Posterior vena cava (tissue), 2 donors: ENCODE data around the gene ARMC6. TPM values are rescaled to one million over a fixed set of nuclear protein-coding genes. Genes with fewer than 3 reads are reported as not detected.
"Not testable (repeated sequence)": the region's sequence is repeated elsewhere in the genome, so short reads cannot be mapped to it uniquely, and the experiment has no call there.

Experiments used
- DNase-seq: peaks from one replicate; pipeline ENCODE4 v3.0.0-alpha.2; 2020; ENCODE audit warnings: low spot score
- intact Hi-C, 2 donors: fragments of 100-400 bp; cut with DNase I; formaldehyde crosslinking; loops; one replicate each; pipeline versions ENCODE4 v1.14.1 to v1.14.2; 2022 to 2023
- total RNA-seq, 2 donors: library from RNA; stranded (reverse); fragmentation: NEBNext Ultra II Directional; extraction: Animal tissue kit (Norgen Biotek cat#: 25700); gene quantifications; one replicate each; pipeline ENCODE4 v1.2.1, GENCODE V29; 2021
- donor health status: DM: yes; HTN: yes; CAD: no.
- donor health status: DM: yes; HTN: yes; CAD: no.

Gene ARMC6
- total RNA-seq, 2 donors from 2014 or later, result 12.6 to 19.3 TPM

DNA sequence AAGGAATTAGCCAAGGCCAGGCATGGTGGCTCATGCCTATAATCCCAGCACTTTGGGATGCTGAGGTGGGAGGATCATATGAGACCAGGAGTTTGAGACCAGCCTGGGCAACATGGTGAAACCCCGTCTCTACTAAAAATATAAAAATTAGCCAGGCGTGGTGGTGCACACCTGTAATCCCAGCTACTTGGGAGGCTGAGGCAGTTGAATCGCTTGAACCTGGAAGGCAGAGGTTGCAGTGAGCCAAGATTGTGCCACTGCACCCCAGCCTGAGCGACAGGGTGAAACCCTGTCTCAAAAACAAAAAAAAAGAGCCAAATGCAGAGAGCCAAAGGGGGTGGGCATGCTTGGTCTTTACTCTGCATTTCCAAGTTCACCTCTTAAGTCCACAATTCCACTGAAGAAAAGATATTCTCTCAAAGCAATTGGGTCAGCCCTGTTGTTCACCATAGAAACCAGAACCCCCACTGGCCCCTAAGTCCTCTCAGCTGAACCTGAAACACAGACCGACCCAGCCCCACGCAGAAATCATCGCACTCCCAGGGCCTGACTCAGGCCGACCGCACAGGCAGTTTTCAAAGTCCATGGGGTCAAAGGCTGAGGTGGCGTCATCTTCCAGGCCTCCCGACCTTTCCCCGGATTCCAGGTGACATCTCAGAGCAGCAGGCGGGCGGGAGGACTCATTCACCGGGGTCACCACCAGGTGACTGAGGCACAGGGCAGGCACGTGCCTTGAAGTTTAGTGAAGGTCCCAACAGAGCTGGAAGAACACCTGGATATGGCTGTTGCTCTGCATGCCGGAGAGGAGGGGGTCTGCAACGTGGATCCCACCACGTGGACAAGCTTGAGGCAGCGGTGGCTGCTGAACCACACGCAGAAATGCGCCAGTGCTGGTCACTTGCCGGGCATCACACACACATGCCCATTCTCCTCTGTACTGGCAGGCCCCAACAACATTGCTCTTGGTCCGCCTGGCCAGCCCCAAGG, 63.5 kb downstream of the ARMC6 start:
- no peak for DNase-seq
- intact Hi-C loops, result no loop called here

- intact Hi-C loops, result no loop called here
These were observed 64.8 kb downstream of the ARMC6 start for GRCh38 chr19:19098084-19098702.

DNA sequence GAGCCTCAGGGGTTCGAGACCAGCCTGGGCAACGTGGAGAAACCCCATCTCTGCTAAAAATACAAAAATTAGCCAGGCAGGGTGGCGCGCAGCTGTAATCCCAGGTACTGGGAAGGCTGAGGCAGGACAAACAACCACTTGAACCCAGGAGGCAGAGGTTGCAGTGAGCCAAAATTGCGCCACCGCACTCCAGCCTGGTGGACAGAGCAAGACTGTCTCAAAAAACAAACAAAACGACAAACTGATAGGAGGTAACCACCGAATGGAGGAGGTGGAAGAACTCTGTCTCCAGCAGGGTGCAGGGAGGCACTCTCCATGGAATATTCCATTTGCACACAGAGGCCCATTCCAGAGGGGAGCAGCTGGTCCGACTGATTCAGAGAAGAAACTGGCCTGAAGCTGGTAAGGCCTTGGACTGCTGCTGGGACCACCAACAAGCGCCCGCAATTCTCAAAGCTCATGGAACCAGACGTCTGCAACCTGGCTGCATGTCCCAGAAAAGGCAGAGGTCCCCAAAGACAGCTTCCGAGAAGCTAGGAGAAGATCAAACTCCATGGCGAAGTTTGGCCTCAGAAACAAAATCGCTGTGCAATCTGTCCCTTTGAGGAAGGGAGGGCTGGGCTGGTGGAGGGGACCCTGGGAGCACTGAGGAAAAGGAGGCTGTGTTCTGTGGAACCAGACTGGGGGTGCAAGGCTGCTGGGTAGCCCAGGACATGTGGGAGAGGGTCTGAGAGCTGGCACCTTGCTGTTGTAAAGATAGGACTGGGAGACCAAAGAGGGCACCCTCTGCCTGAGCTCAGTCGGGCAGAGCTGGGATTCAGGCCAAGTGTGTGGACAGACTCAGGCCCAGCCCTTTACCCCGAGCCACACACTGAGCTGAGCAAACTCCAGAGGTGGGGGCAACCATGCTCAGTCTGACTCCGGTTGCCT, 65.6 kb downstream of the ARMC6 start:
- no peak for DNase-seq
- intact Hi-C loops, result no loop called here

More at GRCh38 chr19:19098084-19098702, 64.8 kb downstream of the ARMC6 start:
- no peak for DNase-seq

DNA sequence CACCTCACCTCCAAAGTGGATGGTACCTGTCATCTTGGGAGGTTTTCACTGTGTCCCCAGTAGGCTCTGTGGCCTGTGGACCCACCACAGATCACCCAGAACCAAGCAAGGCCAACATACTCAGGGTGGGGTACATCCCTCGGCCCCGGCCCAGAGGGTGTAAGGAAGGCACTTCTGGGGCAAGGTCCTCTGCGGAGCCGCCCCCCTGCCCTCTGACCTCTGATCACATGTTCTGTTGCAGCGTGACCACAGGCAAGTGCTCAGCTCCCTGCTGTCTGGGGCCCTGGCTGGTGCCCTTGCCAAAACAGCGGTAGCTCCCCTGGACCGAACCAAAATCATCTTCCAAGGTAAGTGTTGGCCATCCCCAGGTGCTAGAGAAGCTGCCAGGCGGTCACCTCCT, 68.1 kb downstream of the ARMC6 start:
- no peak for DNase-seq
- intact Hi-C loops, result no loop called here

DNA sequence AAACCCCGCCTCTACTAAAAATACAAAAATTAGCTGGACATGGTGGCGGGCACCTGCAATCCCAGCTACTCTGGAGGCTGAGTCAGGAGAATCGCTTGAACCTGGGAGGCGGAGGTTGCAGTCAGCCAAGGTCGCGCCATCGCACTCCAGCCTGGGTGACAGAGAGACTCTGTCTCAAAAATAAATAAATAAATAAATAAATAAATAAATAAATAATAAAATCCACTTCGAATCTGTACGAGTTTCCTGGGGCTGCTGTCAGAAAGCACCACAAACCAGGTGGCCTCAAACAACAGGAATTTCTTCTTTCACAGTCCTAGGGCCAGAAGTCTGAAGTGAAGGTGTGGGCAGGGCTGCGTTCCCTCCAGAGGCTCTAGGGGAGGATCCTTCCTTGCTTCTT, 69.2 kb downstream of the ARMC6 start:
- DNase-seq, intact Hi-C loops: not testable (repeated sequence)

DNA sequence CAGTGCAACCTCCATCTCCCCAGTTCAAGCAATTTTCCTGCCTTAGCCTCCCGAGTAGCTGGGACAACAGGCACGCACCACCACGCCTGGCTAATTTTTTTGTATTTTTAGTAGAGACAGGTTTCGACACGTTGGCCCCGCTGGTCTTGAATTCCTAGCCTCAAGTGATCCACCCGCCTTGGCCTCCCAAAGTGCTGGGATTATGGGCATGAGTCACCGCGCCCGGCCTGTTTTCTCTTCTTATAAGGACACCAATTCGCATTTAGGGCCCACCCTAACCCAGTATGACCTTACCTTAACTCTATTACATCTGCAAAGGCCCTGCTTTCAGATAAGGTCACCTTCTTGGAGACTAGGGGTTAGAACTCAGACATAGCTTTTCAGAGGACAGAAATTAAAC, 69.8 kb downstream of the ARMC6 start:
- intact Hi-C loops, result no loop called here
- DNase-seq, result no peak

DNA sequence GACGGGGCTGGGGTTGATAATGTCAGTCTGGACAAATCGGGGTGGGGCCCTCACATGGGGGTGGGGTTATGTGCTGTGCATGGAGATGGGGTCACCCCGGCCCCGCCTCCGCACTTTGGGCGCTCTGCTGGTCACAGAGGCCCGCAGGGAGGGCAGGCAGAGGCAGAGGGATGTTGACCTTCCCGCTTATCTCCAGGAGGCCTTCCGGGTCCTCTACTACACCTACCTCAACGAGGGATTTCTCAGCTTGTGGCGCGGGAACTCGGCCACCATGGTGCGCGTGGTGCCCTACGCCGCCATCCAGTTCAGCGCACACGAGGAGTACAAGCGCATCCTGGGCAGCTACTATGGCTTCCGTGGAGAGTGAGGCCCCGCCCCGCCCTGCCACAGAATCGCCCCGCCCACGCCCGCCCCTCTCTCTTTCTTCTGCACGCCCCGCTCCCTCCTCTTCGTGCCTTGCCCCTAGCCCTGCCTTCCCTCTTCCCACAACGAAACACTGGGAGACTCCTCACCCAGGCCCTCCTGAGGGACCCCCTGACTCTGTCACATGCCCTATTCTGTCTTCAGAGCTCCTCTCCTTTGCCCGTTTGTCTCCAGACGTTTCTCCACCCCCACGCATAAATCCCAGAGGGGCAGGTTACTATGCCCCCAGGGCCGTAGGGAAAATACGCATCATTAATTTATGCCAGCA, 72.1 kb downstream of the ARMC6 start:
- DNase-seq, result no peak
- intact Hi-C loops, result no loop called here

- no peak for DNase-seq
- intact Hi-C loops, result no loop called here
These were observed 72.7 kb downstream of the ARMC6 start for GRCh38 chr19:19106056-19106551.

DNA sequence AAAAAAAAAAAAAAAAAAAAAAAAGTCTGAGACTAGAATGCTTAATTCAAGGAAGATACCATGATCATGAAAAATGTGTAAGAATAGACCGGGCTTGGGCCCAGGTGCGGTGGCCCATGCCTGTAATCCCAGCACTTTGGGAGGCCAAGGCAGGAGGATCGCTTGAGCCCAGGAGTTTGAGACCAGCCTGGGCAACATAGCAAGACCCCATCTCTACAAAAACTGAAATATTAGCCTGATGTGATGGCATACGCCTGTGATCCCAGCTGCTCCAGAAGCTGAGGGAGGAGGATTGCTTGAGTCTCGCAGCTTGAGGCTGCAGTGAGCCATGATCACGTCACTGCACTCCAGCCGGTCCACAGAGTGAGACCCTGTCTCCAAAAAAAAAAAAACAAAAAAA, 73.5 kb downstream of the ARMC6 start:
- intact Hi-C loops, DNase-seq: not testable (repeated sequence)

- DNase-seq, result no peak
- intact Hi-C loops, result no loop called here
These were observed 74.3 kb downstream of the ARMC6 start for GRCh38 chr19:19107654-19108053.

Other genes starting within 250 kb of the ARMC6 start
- gene COMP, start 242.3 kb upstream of the ARMC6 start, total RNA-seq, result 100 to 1,000 TPM in 1 of 2 donors, 10 to 100 TPM in 1; 72.2 to 403 TPM
- gene UPF1, start 201.6 kb upstream of the ARMC6 start, total RNA-seq, result 10 to 100 TPM; 45.1 to 56.5 TPM
- 1 to 10 TPM in 1 of 2 donors, under 1 TPM in 1; 0.38 to 1.5 TPM for gene CERS1, start 137.4 kb upstream of the ARMC6 start, total RNA-seq
- gene COPE, start 114.2 kb upstream of the ARMC6 start, total RNA-seq, result 100 to 1,000 TPM; 139 to 141 TPM
- 10 to 100 TPM; 28.8 to 28.9 TPM for gene DDX49, start 113.9 kb upstream of the ARMC6 start, total RNA-seq
- gene HOMER3, start 92.4 kb upstream of the ARMC6 start, total RNA-seq, result 10 to 100 TPM; 28.8 to 37.0 TPM
- 10 to 100 TPM; 50.4 to 51.1 TPM for gene SUGP2, start 86 bp upstream of the ARMC6 start, total RNA-seq
- 1 to 10 TPM; 4.9 to 8.0 TPM for gene SLC25A42, start 30.4 kb downstream of the ARMC6 start, total RNA-seq
- 10 to 100 TPM; 14.0 to 20.1 TPM for gene TMEM161A, start 104.9 kb downstream of the ARMC6 start, total RNA-seq
- 1 to 10 TPM in 1 of 2 donors, under 1 TPM in 1; 0.76 to 1.3 TPM for gene MEF2B, start 136.7 kb downstream of the ARMC6 start, total RNA-seq
- 10 to 100 TPM; 16.2 to 19.4 TPM for gene BORCS8, start 158.5 kb downstream of the ARMC6 start, total RNA-seq
- gene RFXANK, start 158.7 kb downstream of the ARMC6 start, total RNA-seq, result 10 to 100 TPM; 32.8 to 36.6 TPM
- gene NR2C2AP, start 169.8 kb downstream of the ARMC6 start, total RNA-seq, result 10 to 100 TPM in 1 of 2 donors, 1 to 10 TPM in 1; 9.3 to 14.8 TPM
- gene NCAN, start 178.4 kb downstream of the ARMC6 start, total RNA-seq, result not detected
- 1 to 10 TPM in 1 of 2 donors, not detected in 1; 1.9 TPM for gene TM6SF2, start 239.7 kb downstream of the ARMC6 start, total RNA-seq